Thyroid gland (tissue), 4 donors: ENCODE measurements around the gene GLIS1. TPM values are rescaled to one million over a fixed set of nuclear protein-coding genes. Genes with fewer than 3 reads are reported as not detected.
A peak's percentile ranks its signal among the peaks of the same experiment; 100 is the strongest.

Experiments used
- DNase-seq, 2 donors: peaks; one replicate each; pipeline ENCODE4 v3.0.0-alpha.2; 2019
- H3K27ac ChIP-seq, 3 donors: fragments of 200-600 bp; sonication (generic); 1 replicate in 2 of 3; 2 replicates in 1 of 3; pipeline ENCODE4 v1.5.1; 2016 to 2019; ENCODE audit warnings: mild to moderate bottlenecking in 1 of 3, moderate library complexity in 1 of 3
- H3K27me3 ChIP-seq: fragments of 200-600 bp; sonication (generic); one replicate; pipeline ENCODE4 v1.5.1; 2019
- H3K36me3 ChIP-seq, 2 donors: fragments of 200-600 bp; sonication (generic); one replicate each; pipeline ENCODE4 v1.5.1; 2016 to 2019
- H3K4me1 ChIP-seq, 2 donors: fragments of 200-600 bp; sonication (generic); one replicate each; pipeline ENCODE4 v1.5.1; 2017 to 2019
- H3K4me3 ChIP-seq, 3 donors: fragments of 200-600 bp; sonication (generic); replicated peaks in 1 of 3; 1 replicate in 2 of 3; 2 replicates in 1 of 3; pipeline ENCODE4 v1.5.1; 2016; ENCODE audit warnings: mild to moderate bottlenecking in 1 of 3
- H3K9me3 ChIP-seq: fragments of 200-600 bp; sonication (generic); one replicate; pipeline ENCODE4 v1.5.1; 2017
- POLR2A ChIP-seq, 2 donors: fragments of 450-650 bp; IDR thresholded peaks; one replicate each; pipeline ENCODE4 v1.6.1; 2017; ENCODE audit warnings: antibody characterized with exemption in 2 of 2, mild to moderate bottlenecking in 2 of 2, moderate library complexity in 1 of 2
- WGBS, 2 donors: methylation state at CpG; one replicate each; pipeline ENCODE4 v1.1.5; 2017; 5-methylcytosine and 5-hydroxymethylcytosine counted together
- intact Hi-C: fragments of 100-400 bp; cut with DNase I; formaldehyde crosslinking; loops from one replicate; pipeline ENCODE4 v1.15.1; 2023
- total RNA-seq, 4 donors: library from RNA; depleted of rRNA; stranded (reverse); fragments of >200 nt; gene quantifications; one replicate each; pipeline ENCODE4 v1.2.3, GENCODE V29; 2016
- TF ChIP-seq, protein P1 (sequence below), 6 experiments: fragments of 200-600 bp in 3 of 6; fragments of 450-650 bp in 3 of 6; sonication (generic) in 3 of 6; IDR thresholded peaks; one replicate each; pipeline ENCODE4 v1.5.1; 2016 to 2019; ENCODE audit warnings: antibody characterized with exemption in 6 of 6, mild to moderate bottlenecking in 2 of 6, inconsistent platforms in 1 of 6, moderate library complexity in 1 of 6

The GLIS1 gene
- total RNA-seq, 4 donors from 2014 or later: 0.29 TPM; not detected in 3

- Histone ChIP-seq H3K27ac (peak overlapping the region; percentile 56 to 97 (median 67)), H3K27me3 (no peaks in the 10 kb centered on the region), H3K36me3 (no peaks in the 10 kb centered on the region), H3K9me3 (no peaks in the 10 kb centered on the region), H3K4me3 (no peak overlapping the region), H3K4me1 (peaks cover 8 to 13% of the 10 kb centered on the region in 2 donors)
- peak; percentile 96 to 97 for DNase-seq
- 45 to 75% methylated on average over 5 to 14 of the region's 23 CpGs for WGBS, 2 donors
- TF ChIP-seq POLR2A (IDR thresholded peaks at IDR 0.05): no peak
- TF ChIP-seq, protein P1, sequence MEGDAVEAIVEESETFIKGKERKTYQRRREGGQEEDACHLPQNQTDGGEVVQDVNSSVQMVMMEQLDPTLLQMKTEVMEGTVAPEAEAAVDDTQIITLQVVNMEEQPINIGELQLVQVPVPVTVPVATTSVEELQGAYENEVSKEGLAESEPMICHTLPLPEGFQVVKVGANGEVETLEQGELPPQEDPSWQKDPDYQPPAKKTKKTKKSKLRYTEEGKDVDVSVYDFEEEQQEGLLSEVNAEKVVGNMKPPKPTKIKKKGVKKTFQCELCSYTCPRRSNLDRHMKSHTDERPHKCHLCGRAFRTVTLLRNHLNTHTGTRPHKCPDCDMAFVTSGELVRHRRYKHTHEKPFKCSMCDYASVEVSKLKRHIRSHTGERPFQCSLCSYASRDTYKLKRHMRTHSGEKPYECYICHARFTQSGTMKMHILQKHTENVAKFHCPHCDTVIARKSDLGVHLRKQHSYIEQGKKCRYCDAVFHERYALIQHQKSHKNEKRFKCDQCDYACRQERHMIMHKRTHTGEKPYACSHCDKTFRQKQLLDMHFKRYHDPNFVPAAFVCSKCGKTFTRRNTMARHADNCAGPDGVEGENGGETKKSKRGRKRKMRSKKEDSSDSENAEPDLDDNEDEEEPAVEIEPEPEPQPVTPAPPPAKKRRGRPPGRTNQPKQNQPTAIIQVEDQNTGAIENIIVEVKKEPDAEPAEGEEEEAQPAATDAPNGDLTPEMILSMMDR (IDR thresholded peaks at IDR 0.05): no peak
- intact Hi-C loops: no loop called here
Observed at GRCh38 chr1:53508991-53509666, 229.8 kb downstream of the GLIS1 start.

DNA sequence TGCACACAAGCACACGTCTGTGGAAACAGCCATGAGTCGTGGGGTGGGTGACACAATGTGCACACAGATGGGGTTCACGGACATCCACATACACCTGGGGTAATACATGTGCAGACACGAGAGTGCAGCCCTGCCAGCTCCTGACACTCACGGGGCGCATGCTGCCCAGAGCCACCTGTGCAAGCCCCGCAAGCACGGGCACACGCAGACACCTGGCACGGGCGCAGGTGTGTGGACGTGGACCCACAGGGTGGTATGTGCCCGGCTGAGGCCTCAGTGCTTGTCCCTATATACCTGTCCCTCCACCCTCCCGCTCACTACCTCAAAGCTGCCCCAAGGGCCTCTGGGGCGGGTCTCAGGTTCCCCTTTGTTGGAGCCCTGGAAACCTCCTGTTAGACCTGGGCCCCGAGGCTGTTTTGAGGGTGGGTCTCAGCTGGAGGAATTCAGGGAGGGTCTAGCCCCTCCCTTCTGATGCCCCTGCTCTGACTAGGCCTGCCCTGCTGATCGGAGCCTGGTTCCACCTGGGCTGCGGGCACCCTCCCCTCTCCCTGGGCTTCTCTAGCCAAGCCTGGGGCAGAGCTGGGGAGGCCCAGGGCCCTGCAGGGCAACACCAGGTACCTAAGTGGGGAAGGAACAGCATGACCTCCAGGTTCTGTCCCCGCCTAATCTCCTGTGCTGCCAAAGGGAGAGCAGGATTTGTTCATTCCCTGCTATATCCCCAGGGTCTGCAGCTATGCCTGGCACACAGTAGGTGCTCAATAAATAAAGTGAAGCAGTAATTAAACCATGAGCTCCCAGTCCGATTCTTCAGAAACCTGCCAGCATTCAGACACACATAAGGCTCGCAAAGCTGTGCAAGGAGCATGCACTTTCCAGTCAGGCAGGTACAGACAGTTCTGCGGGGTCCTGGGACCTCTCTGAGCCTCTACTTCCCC, 230.6 kb downstream of the GLIS1 start:
- no peaks in the 10 kb centered on the region for H3K36me3 ChIP-seq
- intact Hi-C loops: no loop called here
- 90 to 94% methylated on average over 9 to 12 of the region's 22 CpGs for WGBS, 2 donors
- H3K4me3 ChIP-seq: no peak overlapping the region
- DNase-seq: no peak
- H3K4me1 ChIP-seq: peaks cover 8 to 13% of the 10 kb centered on the region in 2 donors
- H3K9me3 ChIP-seq: no peaks in the 10 kb centered on the region
- no peaks in the 10 kb centered on the region for H3K27me3 ChIP-seq
- TF ChIP-seq, protein P1 (IDR thresholded peaks at IDR 0.05): no peak
- no peak for TF ChIP-seq POLR2A (IDR thresholded peaks at IDR 0.05)
- no peak overlapping the region for H3K27ac ChIP-seq

DNA sequence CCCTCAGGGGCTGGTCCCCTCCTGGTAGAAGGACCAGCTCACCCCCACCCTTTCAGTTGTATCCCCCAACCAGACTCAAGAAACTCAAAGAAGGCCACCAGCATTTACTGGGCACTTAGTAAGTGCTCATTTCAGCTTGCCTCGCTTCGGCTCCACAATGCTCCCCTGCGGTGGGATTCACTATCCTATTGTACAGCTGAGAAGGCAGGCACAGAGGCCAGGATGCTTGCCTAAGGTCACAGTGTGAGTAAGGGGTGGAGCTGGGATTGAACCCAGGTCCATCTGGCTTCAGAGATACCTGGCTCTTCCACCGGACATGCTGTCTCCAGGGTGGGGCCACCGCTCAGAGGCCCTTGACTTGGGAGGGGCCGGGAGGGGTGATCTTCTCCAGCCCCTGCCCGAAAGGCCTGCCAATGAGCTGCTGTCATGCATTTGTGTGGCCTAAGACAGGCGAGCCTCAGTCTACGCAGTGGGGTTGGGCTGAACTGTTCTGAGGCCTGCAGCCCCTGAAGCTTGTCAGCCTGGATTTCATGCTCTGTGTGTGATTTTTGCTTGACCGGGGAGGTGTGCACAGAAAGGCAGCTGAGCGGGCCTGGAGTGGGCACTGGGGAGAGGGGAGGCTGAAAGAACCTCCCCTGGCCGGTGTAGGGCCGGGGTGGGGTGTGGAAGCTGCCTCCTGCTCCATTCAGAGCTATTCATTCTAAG, 231.7 kb downstream of the GLIS1 start:
- Histone ChIP-seq H3K27me3 (no peaks in the 10 kb centered on the region), H3K4me1 (peaks cover 8 to 13% of the 10 kb centered on the region in 2 donors), H3K36me3 (no peaks in the 10 kb centered on the region), H3K27ac (no peak overlapping the region), H3K4me3 (no peak overlapping the region), H3K9me3 (no peaks in the 10 kb centered on the region)
- TF ChIP-seq, protein P1 (IDR thresholded peaks at IDR 0.05): no peak
- TF ChIP-seq POLR2A (IDR thresholded peaks at IDR 0.05): no peak
- DNase-seq: no peak
- WGBS, 2 donors: 92 to 94% methylated on average over 11 to 12 of the region's 13 CpGs
- intact Hi-C loops: no loop called here

DNA sequence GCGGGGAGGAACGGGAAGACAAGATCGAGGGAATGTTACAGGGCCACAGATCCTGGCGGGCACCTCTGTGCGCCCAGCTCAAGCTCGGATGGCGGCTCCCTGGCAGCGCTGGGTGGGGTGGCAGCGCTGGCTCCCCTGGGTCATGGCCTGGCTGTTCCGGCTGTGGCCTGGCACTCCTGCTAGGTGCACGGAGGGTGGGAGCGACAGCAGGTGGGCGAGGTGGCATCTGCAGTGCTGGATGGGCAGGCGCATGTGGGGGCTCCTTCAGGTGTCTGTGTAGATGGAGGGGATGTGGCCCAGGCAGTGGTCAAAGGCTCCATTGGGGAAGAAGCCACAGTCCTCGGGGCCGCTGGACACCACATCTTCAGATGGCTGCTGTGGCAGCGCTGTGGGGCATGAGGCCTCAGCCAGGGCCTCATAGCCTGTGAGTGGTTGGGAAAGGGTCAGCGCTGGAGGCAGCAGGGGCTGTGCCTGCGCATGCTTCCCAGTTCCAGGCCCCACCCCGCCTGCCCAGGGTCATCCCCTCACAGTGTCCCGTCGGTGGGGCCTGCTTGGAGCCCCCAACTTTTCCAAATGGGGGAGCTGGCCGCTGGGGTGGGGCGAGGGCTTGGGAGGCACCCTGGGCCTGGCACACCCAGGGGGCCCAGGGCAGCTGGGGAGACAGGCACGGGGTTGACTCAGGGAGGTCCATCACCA, 232.5 kb downstream of the GLIS1 start:
- DNase-seq: no peak
- no peak for TF ChIP-seq POLR2A (IDR thresholded peaks at IDR 0.05)
- TF ChIP-seq, protein P1 (IDR thresholded peaks at IDR 0.05): no peak
- no peaks in the 10 kb centered on the region for H3K36me3 ChIP-seq
- no peaks in the 10 kb centered on the region for H3K9me3 ChIP-seq
- H3K27me3 ChIP-seq: no peaks in the 10 kb centered on the region
- WGBS, 2 donors: 93 to 98% methylated on average over 14 to 20 of the region's 25 CpGs
- no peak overlapping the region for H3K27ac ChIP-seq
- H3K4me3 ChIP-seq: no peak overlapping the region
- peaks cover 8 to 10% of the 10 kb centered on the region in 2 donors for H3K4me1 ChIP-seq
- intact Hi-C loops: no loop called here
